ENCODE data around the gene GRAMD1C. TPM values are rescaled to one million over a fixed set of nuclear protein-coding genes. Genes with fewer than 3 reads are reported as not detected.

Gene GRAMD1C
- total RNA-seq, 1 experiment from 2014 or later, result 13.8 TPM

Other genes with a start within 250 kb of the GRAMD1C start
- 7.2 and 8.1 TPM in 2 replicates for gene USF3, start 142.1 kb upstream of the GRAMD1C start, total RNA-seq (2014; rRNA removed; shearing (Covaris generic))
- 165 and 166 TPM in 2 replicates for gene NAA50, start 92.5 kb upstream of the GRAMD1C start, total RNA-seq (2014; rRNA removed; shearing (Covaris generic))
- 54.8 and 65.8 TPM in 2 replicates for gene ATP6V1A, start 91.8 kb upstream of the GRAMD1C start, total RNA-seq (2014; rRNA removed; shearing (Covaris generic))
- 0.45 and 0.47 TPM in 2 replicates for gene ZDHHC23, start 109.2 kb downstream of the GRAMD1C start, total RNA-seq (2014; rRNA removed; shearing (Covaris generic))
- 0.39 and 7.4 TPM in 2 replicates for gene CCDC191, start 217.7 kb downstream of the GRAMD1C start, total RNA-seq (2014; rRNA removed; shearing (Covaris generic))
- gene QTRT2, start 217.9 kb downstream of the GRAMD1C start, total RNA-seq (2014; rRNA removed; shearing (Covaris generic)), result 19.7 and 22.7 TPM in 2 replicates